ENCODE data around the gene NF1. TPM values are rescaled to one million over a fixed set of nuclear protein-coding genes. Genes with fewer than 3 reads are reported as not detected.

NF1 gene
- polyA plus RNA-seq, 1 of the 3 experiments (the other 2 are of a cell fraction): 19.6 TPM

DNA sequence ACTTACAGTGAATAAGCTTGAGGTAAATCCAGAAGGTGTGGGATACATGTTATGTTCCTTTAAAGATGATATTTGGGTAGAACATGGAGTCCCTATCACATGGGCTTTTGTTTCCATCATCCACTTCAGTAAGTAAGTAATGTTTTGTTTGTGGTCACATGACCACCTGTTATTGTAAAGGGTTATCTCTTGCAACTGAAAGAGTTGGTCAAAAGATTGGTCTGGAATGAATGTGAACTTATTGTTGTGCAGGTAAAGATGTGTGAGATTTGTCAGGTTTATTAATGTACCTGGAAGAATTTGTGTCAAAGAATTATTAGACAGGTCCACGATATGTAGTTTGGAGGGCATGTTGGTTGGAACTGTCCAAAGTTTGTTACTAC is 200.7 kb downstream of the NF1 start:
- CTCF ChIA-PET: interaction anchor here (1.4 kb wide), 1 partner anchor 24 kb away, joined by 4 read pairs; no protein-coding TSS in a partner anchor
- WGBS (ENCODE audit: low lambda C conversion rate): 95% methylated on average over 1 of the region's 1 CpG
- H4K20me1 ChIP-seq (ENCODE audit: insufficient read depth): no peaks in the 10 kb centered on the region
- no peaks in the 10 kb centered on the region; a peak in 1 of 4 replicates for H3K4me1 ChIP-seq (ENCODE audit: control insufficient read depth in 1 of 2, insufficient read depth in 2 of 2, low read depth in 1 of 2, low read length in 1 of 2)
- no peak overlapping the region for H3K9ac ChIP-seq
- DNase-seq: no peak
- POLR2A ChIA-PET: no interaction called here
- H3K79me2 ChIP-seq (ENCODE audit: insufficient read depth): no peaks in the 10 kb centered on the region
- no peaks in the 10 kb centered on the region for H3K9me3 ChIP-seq
- no peaks in the 10 kb centered on the region for H3K27me3 ChIP-seq (ENCODE audit: insufficient read depth)
- H3K4me3 ChIP-seq (ENCODE audit: low read depth in 2 of 2, low read length in 1 of 2): no peak overlapping the region
- no peak overlapping the region for H2AFZ ChIP-seq (ENCODE audit: low read depth)
- TF ChIP-seq MXI1 (IDR thresholded peaks at IDR 0.05; ENCODE audit: low read depth, low read length) (no peak), EP300 (IDR thresholded peaks at IDR 0.05; ENCODE audit: borderline replicate concordance in 1 of 2, low read depth in 1 of 2, low read length in 1 of 2) (no peak), POLR2AphosphoS5 (IDR thresholded peaks at IDR 0.05; ENCODE audit: low read depth, low read length) (no peak), RAD21 (IDR thresholded peaks at IDR 0.05; ENCODE audit: low read length) (no peak), MEF2A (IDR thresholded peaks at IDR 0.05; ENCODE audit: borderline replicate concordance, low read depth) (no peak), RXRA (IDR thresholded peaks at IDR 0.05; ENCODE audit: borderline replicate concordance, low read depth) (no peak), TCF12 (IDR thresholded peaks at IDR 0.05) (no peak), RCOR1 (IDR thresholded peaks at IDR 0.05; ENCODE audit: low read length) (no peak), FOXM1 (IDR thresholded peaks at IDR 0.05; ENCODE audit: low read depth) (no peak), CHD2 (IDR thresholded peaks at IDR 0.05; ENCODE audit: low read length, partially characterized antibody) (no peak), TEAD4 (IDR thresholded peaks at IDR 0.05; ENCODE audit: borderline replicate concordance, insufficient read depth) (no peak), SIN3A (IDR thresholded peaks at IDR 0.05; ENCODE audit: borderline replicate concordance, low read depth, low read length) (no peak), TAF1 (IDR thresholded peaks at IDR 0.05; ENCODE audit: borderline replicate concordance, low read depth, low read length) (no peak), RFX5 (IDR thresholded peaks at IDR 0.05; ENCODE audit: low read length) (no peak), FOXJ3 (CRISPR knock-in tag; IDR thresholded peaks at IDR 0.05) (no peak)
- TF ChIP-seq, protein P1, sequence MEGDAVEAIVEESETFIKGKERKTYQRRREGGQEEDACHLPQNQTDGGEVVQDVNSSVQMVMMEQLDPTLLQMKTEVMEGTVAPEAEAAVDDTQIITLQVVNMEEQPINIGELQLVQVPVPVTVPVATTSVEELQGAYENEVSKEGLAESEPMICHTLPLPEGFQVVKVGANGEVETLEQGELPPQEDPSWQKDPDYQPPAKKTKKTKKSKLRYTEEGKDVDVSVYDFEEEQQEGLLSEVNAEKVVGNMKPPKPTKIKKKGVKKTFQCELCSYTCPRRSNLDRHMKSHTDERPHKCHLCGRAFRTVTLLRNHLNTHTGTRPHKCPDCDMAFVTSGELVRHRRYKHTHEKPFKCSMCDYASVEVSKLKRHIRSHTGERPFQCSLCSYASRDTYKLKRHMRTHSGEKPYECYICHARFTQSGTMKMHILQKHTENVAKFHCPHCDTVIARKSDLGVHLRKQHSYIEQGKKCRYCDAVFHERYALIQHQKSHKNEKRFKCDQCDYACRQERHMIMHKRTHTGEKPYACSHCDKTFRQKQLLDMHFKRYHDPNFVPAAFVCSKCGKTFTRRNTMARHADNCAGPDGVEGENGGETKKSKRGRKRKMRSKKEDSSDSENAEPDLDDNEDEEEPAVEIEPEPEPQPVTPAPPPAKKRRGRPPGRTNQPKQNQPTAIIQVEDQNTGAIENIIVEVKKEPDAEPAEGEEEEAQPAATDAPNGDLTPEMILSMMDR (IDR thresholded peaks at IDR 0.05): no peak
- H3F3A ChIP-seq (replicated peaks; ENCODE audit: insufficient read depth): peaks cover 4% of the 10 kb centered on the region
- H3K9me2 ChIP-seq: 0 out of 2 replicates have a peak, but pooled peaks cover 4% of the 10 kb centered on the region
- H3K36me3 ChIP-seq (replicated peaks in 1 of 2; ENCODE audit: control insufficient read depth in 1 of 2, insufficient read depth in 2 of 2, low read length in 1 of 2): peaks cover 16 to 35% of the 10 kb centered on the region in 2 experiments
- no peak overlapping the region for H3K4me2 ChIP-seq
- no peak overlapping the region; a peak in 1 of 4 replicates for H3K27ac ChIP-seq (ENCODE audit: low read depth in 2 of 2, low read length in 1 of 2)

DNA sequence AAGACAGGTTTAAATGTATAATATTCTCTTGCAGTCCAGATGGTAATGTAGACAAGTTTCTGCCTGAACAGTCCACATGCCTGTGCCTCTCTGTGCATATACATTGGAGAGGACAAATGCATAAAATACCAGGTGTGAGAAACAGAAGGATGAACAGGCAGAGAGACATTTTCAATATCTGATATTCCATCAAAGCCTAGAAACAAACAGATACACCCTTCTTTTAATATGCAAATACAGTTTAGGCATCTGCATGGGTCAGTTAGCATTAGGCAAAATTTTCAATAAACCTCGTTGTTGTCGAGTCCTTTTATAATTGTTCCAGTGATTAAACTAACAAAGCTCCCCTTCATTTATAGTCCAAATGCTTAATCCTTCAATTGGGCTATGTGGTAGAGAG is 201.4 kb downstream of the NF1 start:
- CTCF ChIA-PET: interaction anchor here (1.4 kb wide), 1 partner anchor 24 kb away, joined by 4 read pairs; no protein-coding TSS in a partner anchor
- H3K27ac ChIP-seq (ENCODE audit: low read depth in 2 of 2, low read length in 1 of 2): no peak overlapping the region
- WGBS (ENCODE audit: low lambda C conversion rate): 97% methylated on average over 2 of the region's 2 CpGs
- TF ChIP-seq, protein P2, sequence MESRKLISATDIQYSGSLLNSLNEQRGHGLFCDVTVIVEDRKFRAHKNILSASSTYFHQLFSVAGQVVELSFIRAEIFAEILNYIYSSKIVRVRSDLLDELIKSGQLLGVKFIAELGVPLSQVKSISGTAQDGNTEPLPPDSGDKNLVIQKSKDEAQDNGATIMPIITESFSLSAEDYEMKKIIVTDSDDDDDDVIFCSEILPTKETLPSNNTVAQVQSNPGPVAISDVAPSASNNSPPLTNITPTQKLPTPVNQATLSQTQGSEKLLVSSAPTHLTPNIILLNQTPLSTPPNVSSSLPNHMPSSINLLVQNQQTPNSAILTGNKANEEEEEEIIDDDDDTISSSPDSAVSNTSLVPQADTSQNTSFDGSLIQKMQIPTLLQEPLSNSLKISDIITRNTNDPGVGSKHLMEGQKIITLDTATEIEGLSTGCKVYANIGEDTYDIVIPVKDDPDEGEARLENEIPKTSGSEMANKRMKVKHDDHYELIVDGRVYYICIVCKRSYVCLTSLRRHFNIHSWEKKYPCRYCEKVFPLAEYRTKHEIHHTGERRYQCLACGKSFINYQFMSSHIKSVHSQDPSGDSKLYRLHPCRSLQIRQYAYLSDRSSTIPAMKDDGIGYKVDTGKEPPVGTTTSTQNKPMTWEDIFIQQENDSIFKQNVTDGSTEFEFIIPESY (IDR thresholded peaks at IDR 0.05; ENCODE audit: borderline replicate concordance, low read depth): no peak
- TF ChIP-seq GABPA (IDR thresholded peaks at IDR 0.05; ENCODE audit: low read depth) (no peak), FOXJ3 (CRISPR knock-in tag; IDR thresholded peaks at IDR 0.05) (no peak), RXRA (IDR thresholded peaks at IDR 0.05; ENCODE audit: borderline replicate concordance, low read depth) (no peak), RFX5 (IDR thresholded peaks at IDR 0.05; ENCODE audit: low read length) (no peak), TAF1 (IDR thresholded peaks at IDR 0.05; ENCODE audit: borderline replicate concordance, low read depth, low read length) (no peak), MEF2A (IDR thresholded peaks at IDR 0.05; ENCODE audit: borderline replicate concordance, low read depth) (no peak)
- TF ChIP-seq, protein P3, sequence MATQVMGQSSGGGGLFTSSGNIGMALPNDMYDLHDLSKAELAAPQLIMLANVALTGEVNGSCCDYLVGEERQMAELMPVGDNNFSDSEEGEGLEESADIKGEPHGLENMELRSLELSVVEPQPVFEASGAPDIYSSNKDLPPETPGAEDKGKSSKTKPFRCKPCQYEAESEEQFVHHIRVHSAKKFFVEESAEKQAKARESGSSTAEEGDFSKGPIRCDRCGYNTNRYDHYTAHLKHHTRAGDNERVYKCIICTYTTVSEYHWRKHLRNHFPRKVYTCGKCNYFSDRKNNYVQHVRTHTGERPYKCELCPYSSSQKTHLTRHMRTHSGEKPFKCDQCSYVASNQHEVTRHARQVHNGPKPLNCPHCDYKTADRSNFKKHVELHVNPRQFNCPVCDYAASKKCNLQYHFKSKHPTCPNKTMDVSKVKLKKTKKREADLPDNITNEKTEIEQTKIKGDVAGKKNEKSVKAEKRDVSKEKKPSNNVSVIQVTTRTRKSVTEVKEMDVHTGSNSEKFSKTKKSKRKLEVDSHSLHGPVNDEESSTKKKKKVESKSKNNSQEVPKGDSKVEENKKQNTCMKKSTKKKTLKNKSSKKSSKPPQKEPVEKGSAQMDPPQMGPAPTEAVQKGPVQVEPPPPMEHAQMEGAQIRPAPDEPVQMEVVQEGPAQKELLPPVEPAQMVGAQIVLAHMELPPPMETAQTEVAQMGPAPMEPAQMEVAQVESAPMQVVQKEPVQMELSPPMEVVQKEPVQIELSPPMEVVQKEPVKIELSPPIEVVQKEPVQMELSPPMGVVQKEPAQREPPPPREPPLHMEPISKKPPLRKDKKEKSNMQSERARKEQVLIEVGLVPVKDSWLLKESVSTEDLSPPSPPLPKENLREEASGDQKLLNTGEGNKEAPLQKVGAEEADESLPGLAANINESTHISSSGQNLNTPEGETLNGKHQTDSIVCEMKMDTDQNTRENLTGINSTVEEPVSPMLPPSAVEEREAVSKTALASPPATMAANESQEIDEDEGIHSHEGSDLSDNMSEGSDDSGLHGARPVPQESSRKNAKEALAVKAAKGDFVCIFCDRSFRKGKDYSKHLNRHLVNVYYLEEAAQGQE (IDR thresholded peaks at IDR 0.05; ENCODE audit: low read depth, low read length): no peak
- TF ChIP-seq, protein P4, sequence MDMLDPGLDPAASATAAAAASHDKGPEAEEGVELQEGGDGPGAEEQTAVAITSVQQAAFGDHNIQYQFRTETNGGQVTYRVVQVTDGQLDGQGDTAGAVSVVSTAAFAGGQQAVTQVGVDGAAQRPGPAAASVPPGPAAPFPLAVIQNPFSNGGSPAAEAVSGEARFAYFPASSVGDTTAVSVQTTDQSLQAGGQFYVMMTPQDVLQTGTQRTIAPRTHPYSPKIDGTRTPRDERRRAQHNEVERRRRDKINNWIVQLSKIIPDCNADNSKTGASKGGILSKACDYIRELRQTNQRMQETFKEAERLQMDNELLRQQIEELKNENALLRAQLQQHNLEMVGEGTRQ (IDR thresholded peaks at IDR 0.05; ENCODE audit: borderline replicate concordance, low read depth, low read length): no peak

More for the DNA sequence above, 201.4 kb downstream of the NF1 start:
- DNase-seq: no peak
- Histone ChIP-seq H3K4me2 (no peak overlapping the region), H3K4me3 (ENCODE audit: low read depth in 2 of 2, low read length in 1 of 2) (no peak overlapping the region), H3K9me3 (no peaks in the 10 kb centered on the region), H3K36me3 (replicated peaks in 1 of 2; ENCODE audit: control insufficient read depth in 1 of 2, insufficient read depth in 2 of 2, low read length in 1 of 2) (peaks cover 16 to 38% of the 10 kb centered on the region in 2 experiments), H3F3A (replicated peaks; ENCODE audit: insufficient read depth) (peaks cover 4% of the 10 kb centered on the region), H3K27me3 (ENCODE audit: insufficient read depth) (no peaks in the 10 kb centered on the region), H4K20me1 (ENCODE audit: insufficient read depth) (no peaks in the 10 kb centered on the region), H3K4me1 (ENCODE audit: control insufficient read depth in 1 of 2, insufficient read depth in 2 of 2, low read depth in 1 of 2, low read length in 1 of 2) (no peaks in the 10 kb centered on the region; a peak in 1 of 4 replicates), H3K9me2 (0 out of 2 replicates have a peak, but pooled peaks cover 4% of the 10 kb centered on the region), H3K79me2 (ENCODE audit: insufficient read depth) (no peaks in the 10 kb centered on the region), H3K9ac (no peak overlapping the region), H2AFZ (ENCODE audit: low read depth) (no peak overlapping the region)
- POLR2A ChIA-PET: no interaction called here
